ENCODE data around the gene MEGF6. TPM values are rescaled to one million over a fixed set of nuclear protein-coding genes. Genes with fewer than 3 reads are reported as not detected.
A peak's percentile ranks its signal among the peaks of the same experiment; 100 is the strongest.

The MEGF6 gene
- total RNA-seq, 1 experiment from 2014 or later, result 32.4 TPM

- Mint-ChIP-seq H3K27ac (ENCODE audit: unreplicated experiment) (no peak overlapping the region), H3K4me1 (ENCODE audit: low read depth, unreplicated experiment) (no peaks in the 10 kb centered on the region), H3K27me3 (ENCODE audit: unreplicated experiment) (no peaks in the 10 kb centered on the region), H3K4me3 (ENCODE audit: low read depth, unreplicated experiment) (no peak overlapping the region), H3K36me3 (ENCODE audit: insufficient read depth, unreplicated experiment) (peaks cover 5% of the 10 kb centered on the region), H3K9me3 (ENCODE audit: low read depth, unreplicated experiment) (no peaks in the 10 kb centered on the region)
- intact Hi-C loops (cut with micrococcal nuclease; ENCODE audit: unreplicated experiment), result no loop called here
- no TSS peak for BruUV-seq (replicated peaks)
- TF ChIP-seq CTCF (IDR thresholded peaks at IDR 0.05; ENCODE audit: unreplicated experiment), result no peak
- no peak for DNase-seq
- CTCF ChIA-PET, result no interaction called here
These were observed 114.4 kb downstream of the MEGF6 start for GRCh38 chr1:3496916-3497315.

- peaks cover 12% of the 10 kb centered on the region for H3K36me3 Mint-ChIP-seq (ENCODE audit: insufficient read depth, unreplicated experiment)
- CTCF ChIA-PET, result no interaction called here
- intact Hi-C loops (cut with micrococcal nuclease; ENCODE audit: unreplicated experiment), result no loop called here
- no TSS peak for BruUV-seq (replicated peaks)
- no peak for TF ChIP-seq CTCF (IDR thresholded peaks at IDR 0.05; ENCODE audit: unreplicated experiment)
- H3K27me3 Mint-ChIP-seq (ENCODE audit: unreplicated experiment), result no peaks in the 10 kb centered on the region
- H3K4me3 Mint-ChIP-seq (ENCODE audit: low read depth, unreplicated experiment), result no peak overlapping the region
- DNase-seq, result no peak
- H3K9me3 Mint-ChIP-seq (ENCODE audit: low read depth, unreplicated experiment), result no peaks in the 10 kb centered on the region
- no peaks in the 10 kb centered on the region for H3K4me1 Mint-ChIP-seq (ENCODE audit: low read depth, unreplicated experiment)
- no peak overlapping the region for H3K27ac Mint-ChIP-seq (ENCODE audit: unreplicated experiment)
These were observed 115.2 kb downstream of the MEGF6 start for GRCh38 chr1:3495776-3496745.

- no peak for DNase-seq
- CTCF ChIA-PET, result no interaction called here
- H3K36me3 Mint-ChIP-seq (ENCODE audit: insufficient read depth, unreplicated experiment), result peaks cover 21% of the 10 kb centered on the region
- TF ChIP-seq CTCF (IDR thresholded peaks at IDR 0.05; ENCODE audit: unreplicated experiment), result no peak
- BruUV-seq (replicated peaks), result no TSS peak
- intact Hi-C loops (cut with micrococcal nuclease; ENCODE audit: unreplicated experiment), result no loop called here
- H3K27ac Mint-ChIP-seq (ENCODE audit: unreplicated experiment), result no peak overlapping the region
- no peak overlapping the region for H3K4me3 Mint-ChIP-seq (ENCODE audit: low read depth, unreplicated experiment)
- H3K27me3 Mint-ChIP-seq (ENCODE audit: unreplicated experiment), result no peaks in the 10 kb centered on the region
- H3K9me3 Mint-ChIP-seq (ENCODE audit: low read depth, unreplicated experiment), result no peaks in the 10 kb centered on the region
- no peaks in the 10 kb centered on the region for H3K4me1 Mint-ChIP-seq (ENCODE audit: low read depth, unreplicated experiment)
These were observed 116.7 kb downstream of the MEGF6 start for GRCh38 chr1:3494321-3495308.

- Mint-ChIP-seq H3K4me3 (ENCODE audit: low read depth, unreplicated experiment) (no peak overlapping the region), H3K4me1 (ENCODE audit: low read depth, unreplicated experiment) (no peaks in the 10 kb centered on the region), H3K36me3 (ENCODE audit: insufficient read depth, unreplicated experiment) (peaks cover 24% of the 10 kb centered on the region), H3K27ac (ENCODE audit: unreplicated experiment) (no peak overlapping the region), H3K27me3 (ENCODE audit: unreplicated experiment) (no peaks in the 10 kb centered on the region), H3K9me3 (ENCODE audit: low read depth, unreplicated experiment) (peaks cover 6% of the 10 kb centered on the region)
- CTCF ChIA-PET, result interaction anchor here (0.7 to 1.0 kb wide), 2 partner anchors 40 to 122 kb away, joined by 3 to 4 read pairs; no protein-coding TSS in a partner anchor
- intact Hi-C loops (cut with micrococcal nuclease; ENCODE audit: unreplicated experiment), result loop anchor here (2.0 kb wide), 1 partner anchor 126 kb away; no protein-coding TSS in a partner anchor
- no peak for TF ChIP-seq CTCF (IDR thresholded peaks at IDR 0.05; ENCODE audit: unreplicated experiment)
- no TSS peak for BruUV-seq (replicated peaks)
- DNase-seq, result peak; percentile 29
These were observed 118.6 kb downstream of the MEGF6 start for GRCh38 chr1:3492545-3493246.

Data from Calu3 (cell line).